ENCODE data around the gene ADAMTS2. TPM values are rescaled to one million over a fixed set of nuclear protein-coding genes. Genes with fewer than 3 reads are reported as not detected.

Gene ADAMTS2
- total and polyA plus RNA-seq, 12 donors, result 4.3 to 70.3 (median 22.4) TPM

- DNase-seq, result peak in 1 of 7 donors; percentile 9
- Histone ChIP-seq H3K4me3 (no peak overlapping the region), H3K27ac (no peak overlapping the region), H3K9me3 (replicated peaks in 1 of 3) (peaks cover 0 to 9% (median 0%) of the 10 kb centered on the region in 3 donors), H3K27me3 (no peaks in the 10 kb centered on the region), H3K4me1 (replicated peaks in 1 of 2) (no peaks in the 10 kb centered on the region), H3K36me3 (replicated peaks in 1 of 2) (no peaks in the 10 kb centered on the region)
- no peak for TF ChIP-seq CTCF (IDR thresholded peaks at IDR 0.05)
- no peak for TF ChIP-seq POLR2A (IDR thresholded peaks at IDR 0.05)
- 90 to 95% (median 92%) methylated on average over 8 to 13 of the region's 13 CpGs for WGBS, 4 donors
- intact Hi-C loops (cut with DNase I), result no loop called here
These were observed 36.5 kb downstream of the ADAMTS2 start for GRCh38 chr5:179308563-179309382.

- TF ChIP-seq CTCF (IDR thresholded peaks at IDR 0.05) (no peak), POLR2A (IDR thresholded peaks at IDR 0.05) (no peak)
- Histone ChIP-seq H3K4me3 (no peak overlapping the region), H3K27ac (no peak overlapping the region), H3K36me3 (replicated peaks in 1 of 2) (no peaks in the 10 kb centered on the region), H3K4me1 (replicated peaks in 1 of 2) (no peaks in the 10 kb centered on the region), H3K27me3 (no peaks in the 10 kb centered on the region), H3K9me3 (replicated peaks in 1 of 3) (peaks cover 0 to 9% (median 0%) of the 10 kb centered on the region in 3 donors)
- 87 to 91% (median 89%) methylated on average over 19 to 24 of the region's 24 CpGs for WGBS, 4 donors
- DNase-seq, result peak in 1 of 7 donors; percentile 9
- intact Hi-C loops (cut with DNase I), result no loop called here
These were observed 37.3 kb downstream of the ADAMTS2 start for GRCh38 chr5:179307931-179308471.

GRCh38 chr5:179307013-179307800 is 38.1 kb downstream of the ADAMTS2 start:
- Histone ChIP-seq H3K4me3 (no peak overlapping the region), H3K9me3 (replicated peaks in 1 of 3) (peaks cover 0 to 9% (median 0%) of the 10 kb centered on the region in 3 donors), H3K27ac (no peak overlapping the region), H3K27me3 (no peaks in the 10 kb centered on the region), H3K4me1 (replicated peaks in 1 of 2) (no peaks in the 10 kb centered on the region), H3K36me3 (replicated peaks in 1 of 2) (no peaks in the 10 kb centered on the region)
- peak in 2 of 7 donors; percentile 6 to 8 for DNase-seq
- intact Hi-C loops (cut with DNase I), result no loop called here
- TF ChIP-seq POLR2A (IDR thresholded peaks at IDR 0.05) (no peak), CTCF (IDR thresholded peaks at IDR 0.05) (no peak)
- 89 to 91% (median 90%) methylated on average over 13 to 29 of the region's 29 CpGs for WGBS, 4 donors
